Measurements from ENCODE around the gene PRSS3.
"Not testable (repeated sequence)": the region's sequence is repeated elsewhere in the genome, so short reads cannot be mapped to it uniquely, and the experiment has no call there.

The PRSS3 gene

GRCh38 chr9:33818847-33819500 lies 23.6 kb downstream of the PRSS3 start:
- DNase-seq, result no peak

- no peak for DNase-seq
Measured at GRCh38 chr9:33820231-33820745, 24.9 kb downstream of the PRSS3 start.

GRCh38 chr9:33823801-33824200 lies 28.4 kb downstream of the PRSS3 start:
- DNase-seq, result no peak

GRCh38 chr9:33827285-33827684 lies 31.9 kb downstream of the PRSS3 start:
- DNase-seq, result not testable (repeated sequence)

GRCh38 chr9:33829641-33830230 lies 34.4 kb downstream of the PRSS3 start:
- DNase-seq, result not testable (repeated sequence)

- no peak for DNase-seq
Measured at GRCh38 chr9:33835625-33836260, 40.4 kb downstream of the PRSS3 start.

- not testable (repeated sequence) for DNase-seq
Measured at GRCh38 chr9:33836261-33836660, 40.9 kb downstream of the PRSS3 start.

- no peak for DNase-seq
Measured at GRCh38 chr9:33837138-33837537, 41.8 kb downstream of the PRSS3 start.

GRCh38 chr9:33840381-33840780 lies 45.0 kb downstream of the PRSS3 start:
- DNase-seq, result no peak

- DNase-seq, result no peak
Measured at GRCh38 chr9:33843312-33843961, 48.1 kb downstream of the PRSS3 start.

GRCh38 chr9:33846231-33846630 lies 50.9 kb downstream of the PRSS3 start:
- DNase-seq, result no peak

- DNase-seq, result not testable (repeated sequence)
Measured at GRCh38 chr9:33847894-33848205, 52.5 kb downstream of the PRSS3 start.
